SIG-M5 (cell line): Measurements from ENCODE around the gene PCYOX1L.
"Not testable (repeated sequence)": the region's sequence is repeated elsewhere in the genome, so short reads cannot be mapped to it uniquely, and the experiment has no call there.

Source experiments
- DNase-seq: peaks from one replicate; lab custom pipeline; 2025; lab: John Stamatoyannopoulos, UW

The PCYOX1L gene

GRCh38 chr5:149387081-149387631 lies 29.3 kb downstream of the PCYOX1L start:
- no peak for DNase-seq

GRCh38 chr5:149387982-149388381 lies 30.1 kb downstream of the PCYOX1L start:
- no peak for DNase-seq

DNA sequence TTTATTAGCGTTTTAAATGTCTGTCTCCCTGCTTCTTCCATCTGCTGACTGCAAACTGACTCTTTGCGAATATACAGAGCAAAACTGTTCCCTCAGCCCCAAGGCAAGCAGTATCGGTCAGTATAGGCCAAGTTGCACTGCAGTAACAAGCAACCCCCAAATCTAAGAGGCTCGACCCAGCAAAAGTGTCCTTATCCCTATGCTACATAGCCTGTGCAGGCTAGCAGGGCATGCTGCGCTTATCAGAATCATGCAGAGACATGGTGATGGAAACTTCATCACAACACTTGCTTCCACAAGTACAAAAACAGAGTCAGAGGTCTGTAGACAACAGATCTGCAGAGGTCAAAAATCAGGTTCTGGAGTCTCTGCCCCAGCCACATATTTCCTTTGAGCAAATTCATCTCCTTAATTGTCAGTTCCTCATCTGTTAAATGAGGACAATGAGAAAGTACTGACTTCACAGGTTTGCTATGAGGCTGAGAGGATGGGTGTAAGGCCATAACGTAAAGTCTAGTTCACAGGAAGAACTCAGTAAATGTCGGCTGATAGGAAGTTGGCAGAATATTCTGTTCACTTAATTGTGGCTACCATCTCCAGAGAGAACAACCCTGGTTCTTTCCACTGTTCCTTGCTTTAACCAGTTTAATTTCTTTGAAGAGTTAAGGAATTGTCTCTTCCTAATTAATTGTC lies 30.8 kb downstream of the PCYOX1L start:
- DNase-seq = no peak

- no peak for DNase-seq
Observed at GRCh38 chr5:149389552-149390495, 32.0 kb downstream of the PCYOX1L start.

- DNase-seq = not testable (repeated sequence)
Observed at GRCh38 chr5:149391076-149391475, 33.2 kb downstream of the PCYOX1L start.

- DNase-seq = no peak
Observed at GRCh38 chr5:149391524-149391923, 33.7 kb downstream of the PCYOX1L start.

DNA sequence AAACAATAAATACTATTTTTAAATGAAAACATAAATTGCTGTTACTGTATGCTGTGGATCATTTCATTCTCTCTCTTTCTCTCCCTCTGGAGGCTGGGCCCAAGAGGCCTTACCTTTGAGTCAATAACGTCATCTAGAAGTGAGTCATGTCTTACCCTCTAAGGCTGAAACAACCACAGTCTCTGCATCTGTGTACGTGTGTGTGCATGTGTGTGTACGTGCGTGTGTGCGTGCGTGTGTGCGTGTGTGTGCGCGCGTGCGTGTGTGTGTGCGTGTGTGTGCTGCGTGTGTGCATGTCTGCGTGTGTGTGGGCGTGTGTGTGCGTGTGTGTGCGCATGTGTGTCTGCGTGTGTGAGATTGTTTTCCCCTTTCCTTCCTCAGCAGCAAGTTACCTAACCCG lies 34.9 kb downstream of the PCYOX1L start:
- DNase-seq = no peak

- DNase-seq = not testable (repeated sequence)
Observed at GRCh38 chr5:149394996-149395395, 37.1 kb downstream of the PCYOX1L start.

DNA sequence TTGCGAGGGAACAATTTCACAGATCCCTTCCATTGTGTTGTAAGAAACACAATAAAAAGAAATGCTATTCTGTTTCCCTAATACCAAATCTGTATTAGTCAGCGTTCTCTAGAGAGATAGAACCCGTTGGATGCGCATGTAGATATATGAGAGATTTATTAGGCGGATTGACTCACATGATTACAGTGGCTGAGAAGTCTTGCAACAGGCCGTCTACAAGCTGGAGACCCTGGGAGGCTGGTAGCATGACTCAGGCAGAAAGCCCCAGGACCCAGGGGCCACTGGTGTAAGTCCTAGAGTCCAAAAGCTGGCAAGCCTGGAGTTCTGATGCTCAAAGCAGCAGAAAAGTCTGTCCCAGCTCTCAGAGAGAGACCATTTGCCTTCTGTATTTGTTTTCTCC lies 39.7 kb downstream of the PCYOX1L start:
- DNase-seq = no peak

DNA sequence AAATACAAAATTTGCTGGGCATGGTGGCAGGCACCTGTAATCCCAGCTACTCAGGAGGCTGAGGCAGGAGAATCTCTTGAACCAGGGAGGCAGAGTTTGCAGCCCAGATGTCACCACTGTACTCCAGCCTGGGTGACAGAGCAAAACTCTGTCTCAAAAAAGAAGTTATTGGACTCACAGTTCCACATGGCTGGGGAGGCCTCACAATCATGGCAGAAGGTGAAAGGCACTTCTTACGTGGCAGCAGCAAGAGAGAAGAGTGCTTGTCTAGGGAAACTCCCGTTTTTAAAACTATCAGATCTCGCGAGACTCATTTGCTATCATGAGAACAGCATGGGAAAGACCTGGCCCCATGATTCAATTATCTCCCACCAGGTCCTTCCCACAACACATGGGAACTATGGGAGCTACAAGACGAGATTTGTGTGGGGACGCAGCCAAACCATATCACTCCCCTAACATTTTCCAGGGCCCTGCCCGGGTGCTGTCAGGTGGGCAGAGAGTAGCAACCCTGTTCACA lies 41.0 kb downstream of the PCYOX1L start:
- DNase-seq = not testable (repeated sequence)

DNA sequence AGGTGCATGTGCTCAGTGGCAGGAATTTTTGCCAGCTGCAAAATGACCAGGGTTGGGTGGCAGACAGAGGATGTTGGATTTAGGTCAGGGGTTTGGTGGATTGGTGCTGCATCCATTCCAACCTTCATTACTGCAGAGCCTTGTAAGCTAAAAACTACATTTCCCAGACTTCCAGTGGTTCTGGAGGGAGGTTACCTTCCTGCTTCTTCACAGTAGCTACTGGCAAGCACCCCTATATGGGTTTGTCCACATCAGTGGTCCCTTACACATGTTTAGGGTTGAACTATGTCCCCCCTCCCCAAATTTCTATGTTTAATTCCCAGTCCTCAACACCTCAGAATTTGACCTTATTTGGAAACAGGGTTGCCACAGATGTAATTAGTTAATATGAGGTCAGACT lies 41.9 kb downstream of the PCYOX1L start:
- DNase-seq = no peak

- no peak for DNase-seq
Observed at GRCh38 chr5:149400304-149400703, 42.5 kb downstream of the PCYOX1L start.

DNA sequence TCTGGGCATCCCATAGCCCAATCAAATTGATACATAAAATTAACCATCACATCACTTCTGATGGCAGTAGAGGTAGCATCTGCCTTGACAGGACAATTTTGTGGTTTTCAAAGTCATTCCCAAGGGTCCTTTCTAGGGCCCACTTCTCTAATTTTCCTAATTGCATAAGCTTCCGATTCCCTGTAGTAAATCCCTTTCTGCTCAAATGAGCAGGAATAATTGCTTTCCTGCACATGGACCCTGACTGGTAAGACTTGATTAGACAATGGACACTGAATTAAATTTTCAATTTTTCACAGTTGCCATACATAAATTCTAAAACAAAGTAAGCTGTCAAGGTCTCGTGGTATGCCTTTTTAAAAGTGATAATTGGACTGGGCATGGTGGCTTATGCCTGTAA lies 43.2 kb downstream of the PCYOX1L start:
- no peak for DNase-seq

DNA sequence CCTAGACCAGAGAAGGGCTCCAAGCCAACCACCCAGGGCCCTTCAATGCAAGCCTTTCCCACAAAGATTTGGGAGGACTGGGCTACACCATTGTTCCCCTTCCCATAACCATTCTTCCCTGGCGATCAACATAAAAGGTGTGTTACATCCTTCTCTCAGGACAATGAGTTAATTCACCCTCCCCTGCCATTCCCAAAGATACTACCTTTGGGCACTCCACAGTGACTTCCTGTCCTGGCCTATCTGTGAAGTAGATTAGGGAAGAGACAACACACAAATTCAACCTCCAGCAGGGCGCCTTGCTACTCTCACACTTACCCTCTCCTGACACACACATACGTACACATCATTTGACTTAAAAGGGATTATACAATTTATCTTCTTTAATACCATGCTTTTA lies 44.4 kb downstream of the PCYOX1L start:
- no peak for DNase-seq

DNA sequence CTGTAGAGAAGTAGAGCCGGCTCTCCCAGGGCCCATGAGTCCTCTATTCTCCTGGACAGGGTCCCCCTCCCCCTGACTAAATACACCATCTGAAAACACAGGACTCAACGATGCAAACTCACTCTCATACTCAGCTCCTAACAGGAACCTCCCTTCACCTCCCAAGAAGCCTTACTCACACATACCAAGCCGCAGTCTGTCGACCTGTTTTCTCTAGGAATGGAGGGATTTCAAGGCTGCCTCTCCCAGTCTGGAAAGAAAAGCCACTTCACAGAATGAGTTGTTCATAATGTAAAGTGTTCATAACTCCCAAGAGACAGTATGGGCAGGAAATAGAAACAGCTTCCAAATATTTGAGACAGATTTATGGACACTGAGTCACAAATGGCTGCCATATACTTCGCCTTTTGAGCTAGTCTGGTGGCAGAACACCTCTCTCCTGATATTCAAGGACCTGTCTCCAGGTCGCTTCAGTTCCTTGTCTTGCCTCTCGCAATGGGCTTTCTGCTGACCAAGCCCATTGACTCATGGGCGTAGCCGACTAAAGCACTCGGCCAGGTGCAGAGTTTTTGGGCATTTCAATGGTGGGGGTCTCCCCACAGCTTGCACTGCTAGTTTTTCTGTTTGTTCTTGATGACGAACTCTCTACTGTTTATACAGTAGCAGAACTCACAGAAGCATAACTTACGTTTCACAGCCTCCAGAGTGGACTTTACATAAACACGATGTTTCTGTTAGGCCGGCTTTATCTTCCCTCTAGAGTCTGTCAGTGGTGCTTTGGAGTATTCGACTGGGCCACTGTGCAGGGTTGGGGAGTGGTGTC lies 46.3 kb downstream of the PCYOX1L start:
- DNase-seq = no peak

DNA sequence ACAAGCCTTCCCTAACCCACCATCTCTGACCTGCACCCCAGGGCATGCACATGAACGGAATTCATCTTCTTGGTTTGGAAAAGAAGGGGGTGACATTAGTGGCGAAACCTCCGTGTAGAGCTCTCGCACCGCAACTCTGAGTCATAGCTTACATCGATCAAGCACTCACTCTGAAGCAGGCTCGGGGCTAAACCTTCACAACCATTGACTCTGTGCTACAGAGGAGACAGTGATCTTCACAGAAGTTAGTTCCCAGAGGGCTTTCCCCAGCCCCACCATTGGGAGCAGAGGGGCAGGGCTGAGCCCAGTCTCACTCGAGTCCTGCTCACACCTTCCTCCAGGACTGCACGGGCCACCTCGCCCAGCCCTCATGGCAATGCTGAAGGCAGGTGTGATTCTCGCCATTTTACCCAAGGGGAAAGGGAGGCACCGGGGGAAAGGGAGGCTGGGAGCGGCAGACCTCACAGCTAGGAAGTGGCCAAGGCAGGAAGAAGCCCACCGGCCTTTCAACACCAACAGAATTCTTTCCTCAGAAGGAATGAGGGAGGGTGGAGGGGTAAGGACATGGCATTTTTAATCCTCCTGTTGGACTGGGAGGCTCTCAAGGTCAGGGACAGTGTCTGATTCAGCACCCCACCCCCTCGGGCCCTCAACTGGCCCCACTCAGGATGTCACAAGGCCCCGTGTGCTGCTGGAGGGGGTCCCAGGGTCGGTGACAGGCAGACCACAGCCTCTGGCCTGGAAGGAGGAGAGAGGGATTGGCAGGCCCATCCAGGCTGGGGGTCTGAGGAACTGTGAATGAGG lies 47.1 kb downstream of the PCYOX1L start:
- DNase-seq = no peak

DNA sequence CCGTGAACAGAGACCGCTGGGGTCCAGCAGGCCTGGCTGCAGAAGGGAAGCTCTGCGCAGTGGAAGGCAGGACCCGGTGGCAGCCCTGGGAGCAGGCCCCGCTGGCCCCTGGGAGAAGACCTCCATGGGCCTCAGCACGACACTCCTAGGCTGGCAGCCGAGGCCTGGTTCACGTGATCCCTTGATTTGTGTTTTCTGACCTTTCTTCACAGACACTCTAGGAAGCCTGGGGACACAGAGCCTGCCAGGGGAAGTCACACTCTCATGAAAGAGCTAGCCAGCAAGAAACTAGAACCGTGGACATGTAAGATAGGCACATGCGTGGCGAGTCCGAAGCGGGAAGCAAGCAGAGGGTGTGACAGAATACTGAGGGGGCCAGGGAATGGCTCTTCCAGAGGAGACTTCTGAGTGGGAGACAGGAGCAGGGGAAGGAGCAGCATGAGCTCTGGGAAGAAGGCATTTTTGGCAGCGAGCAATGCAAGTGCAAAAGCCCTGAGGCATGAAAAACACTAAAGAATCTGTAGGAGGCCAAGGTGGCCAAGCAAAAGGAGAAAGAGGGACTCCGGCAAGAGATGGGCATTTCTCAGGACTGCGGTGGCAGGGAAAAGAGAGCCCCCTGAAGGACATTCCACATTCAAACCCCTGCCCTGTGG lies 47.8 kb downstream of the PCYOX1L start:
- DNase-seq = no peak

GRCh38 chr5:149406203-149406978 lies 48.5 kb downstream of the PCYOX1L start:
- DNase-seq = no peak

DNA sequence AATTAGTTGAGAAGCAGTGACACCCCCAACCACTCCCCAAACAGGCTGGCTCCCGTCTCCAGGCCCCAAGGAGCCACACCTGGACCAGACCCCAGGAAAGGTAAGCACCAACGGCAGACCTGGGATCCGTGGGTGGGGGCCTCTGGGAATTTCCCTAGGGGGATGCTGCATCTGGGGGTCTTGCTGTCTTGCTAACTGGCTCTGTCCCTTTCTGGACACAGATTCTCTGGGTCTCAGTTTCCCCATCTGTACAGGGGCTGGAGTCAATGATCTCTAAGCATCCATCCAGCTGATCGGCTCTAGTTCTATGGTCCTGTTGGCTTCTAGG lies 49.1 kb downstream of the PCYOX1L start:
- DNase-seq = no peak
